Measurements from ENCODE around the gene CCSER2.

DNA sequence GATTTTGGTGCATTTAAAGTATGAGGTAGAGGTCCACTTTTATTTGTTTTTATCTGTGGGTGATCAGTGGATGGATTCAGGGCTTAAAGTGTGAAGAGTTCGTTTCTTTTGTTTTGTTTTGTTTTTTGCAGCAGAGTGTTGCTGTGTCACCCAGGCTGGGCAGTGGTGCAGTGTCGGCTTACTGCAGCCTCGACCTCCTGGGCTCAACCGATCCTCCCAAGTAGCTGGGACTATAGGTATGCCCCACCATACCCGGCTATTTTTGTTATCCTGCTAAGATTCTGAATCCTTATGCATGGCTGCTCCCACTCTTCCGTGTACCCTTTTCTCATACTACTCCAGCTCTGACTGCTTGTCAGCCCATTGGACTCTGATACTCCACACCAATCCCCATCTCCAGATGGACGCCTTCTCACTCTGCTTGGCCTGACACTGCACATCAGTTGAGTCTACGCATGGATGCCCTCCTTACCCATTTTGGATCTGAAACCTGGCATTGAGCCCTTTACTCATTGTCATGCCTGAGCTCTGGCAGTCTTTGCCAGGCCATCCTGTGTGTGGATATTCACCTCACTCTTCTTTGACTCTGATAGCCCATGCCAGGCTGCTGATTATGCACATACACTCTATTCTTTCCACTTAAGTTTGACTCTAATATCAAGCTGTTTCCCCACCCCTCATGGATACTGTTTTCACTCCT lies 119.5 kb downstream of the CCSER2 start:
- TF ChIP-seq, protein P1, sequence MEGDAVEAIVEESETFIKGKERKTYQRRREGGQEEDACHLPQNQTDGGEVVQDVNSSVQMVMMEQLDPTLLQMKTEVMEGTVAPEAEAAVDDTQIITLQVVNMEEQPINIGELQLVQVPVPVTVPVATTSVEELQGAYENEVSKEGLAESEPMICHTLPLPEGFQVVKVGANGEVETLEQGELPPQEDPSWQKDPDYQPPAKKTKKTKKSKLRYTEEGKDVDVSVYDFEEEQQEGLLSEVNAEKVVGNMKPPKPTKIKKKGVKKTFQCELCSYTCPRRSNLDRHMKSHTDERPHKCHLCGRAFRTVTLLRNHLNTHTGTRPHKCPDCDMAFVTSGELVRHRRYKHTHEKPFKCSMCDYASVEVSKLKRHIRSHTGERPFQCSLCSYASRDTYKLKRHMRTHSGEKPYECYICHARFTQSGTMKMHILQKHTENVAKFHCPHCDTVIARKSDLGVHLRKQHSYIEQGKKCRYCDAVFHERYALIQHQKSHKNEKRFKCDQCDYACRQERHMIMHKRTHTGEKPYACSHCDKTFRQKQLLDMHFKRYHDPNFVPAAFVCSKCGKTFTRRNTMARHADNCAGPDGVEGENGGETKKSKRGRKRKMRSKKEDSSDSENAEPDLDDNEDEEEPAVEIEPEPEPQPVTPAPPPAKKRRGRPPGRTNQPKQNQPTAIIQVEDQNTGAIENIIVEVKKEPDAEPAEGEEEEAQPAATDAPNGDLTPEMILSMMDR (IDR thresholded peaks at IDR 0.05) = no peak
- no peak for TF ChIP-seq POLR2A (IDR thresholded peaks at IDR 0.05)
